Right cardiac atrium (tissue), 5 donors: ENCODE measurements around the gene WNT10A. TPM values are rescaled to one million over a fixed set of nuclear protein-coding genes. Genes with fewer than 3 reads are reported as not detected.
A peak's percentile ranks its signal among the peaks of the same experiment; 100 is the strongest.

ENCODE experiments used
- ATAC-seq, 2 donors: fragments of 200-7000 bp; cut with Tn5 transposase; one replicate each; pipeline versions ENCODE4 v1.8.0 to v1.9.1; 2020; ENCODE audit warnings: moderate library complexity in 2 of 2, mild to moderate bottlenecking in 1 of 2
- DNase-seq, 3 donors: peaks; one replicate each; pipeline ENCODE4 v3.0.0-alpha.2; 2020
- H3K27ac ChIP-seq: one replicate; pipeline ENCODE4 v1.5.1; 2013; ENCODE audit warnings: mild to moderate bottlenecking, low read length, control low read depth, moderate library complexity
- H3K27me3 ChIP-seq: one replicate; pipeline ENCODE4 v1.6.1; 2013; ENCODE audit not compliant: control insufficient read depth, insufficient read depth
- H3K4me1 ChIP-seq: one replicate; pipeline ENCODE4 v1.6.1; 2013; ENCODE audit warnings: low read length; ENCODE audit not compliant: control insufficient read depth, insufficient read depth
- H3K4me3 ChIP-seq: one replicate; pipeline ENCODE4 v1.5.1; 2013; ENCODE audit warnings: low read length, control low read depth
- H3K9me3 ChIP-seq: one replicate; pipeline ENCODE4 v1.6.1; 2013; ENCODE audit warnings: low read length; ENCODE audit not compliant: control insufficient read depth
- WGBS: extraction: QIAGEN DNeasy Blood & Tissue Kit; methylation state at CpG from one replicate; pipeline ENCODE4 v1.1.7; 2013; 5-methylcytosine and 5-hydroxymethylcytosine counted together
- intact Hi-C, 4 donors: fragments of 100-400 bp; cut with DNase I; formaldehyde crosslinking; loops; one replicate each; pipeline versions ENCODE4 v1.11.0 to v1.14.0; 2022 to 2023
- polyA plus RNA-seq: library from polyadenylated mRNA; stranded (reverse); fragments of 200-250 nt; gene quantifications from one replicate; pipeline ENCODE4 v1.2.3, GENCODE V29; 2013
- total RNA-seq, 4 donors: library from RNA; stranded (reverse); fragmentation: NEBNext Ultra II Directional; extraction: Animal tissue kit (Norgen Biotek cat#: 25700); gene quantifications; one replicate each; pipeline ENCODE4 v1.2.1, GENCODE V29; 2021
- donor health status: healthy with polysubstance abuse.
- donor health status: DM: no; HTN: yes; CAD: no.
- donor health status: DM: no; HTN: no; CAD: no.
- donor health status: DM: no; HTN: yes; CAD: no; lungs with severe emphysema.
- donor health status: DM: yes; HTN: yes; CAD: no.

WNT10A gene
- total and polyA plus RNA-seq, 5 donors = not detected

- H3K27me3 ChIP-seq = no peaks in the 10 kb centered on the region
- intact Hi-C loops = no loop called here
These were observed 2.2 kb upstream of the WNT10A start for GRCh38 chr2:218878486-218878885.

GRCh38 chr2:218878926-218879761 is 1.5 kb upstream of the WNT10A start:
- ATAC-seq = no peak
- 27% methylated on average over 16 of the region's 16 CpGs for WGBS
- no peak for DNase-seq
- Histone ChIP-seq H3K4me3 (no peak overlapping the region), H3K27ac (no peak overlapping the region), H3K27me3 (no peaks in the 10 kb centered on the region), H3K4me1 (no peaks in the 10 kb centered on the region), H3K9me3 (no peaks in the 10 kb centered on the region)
- intact Hi-C loops = no loop called here

More at GRCh38 chr2:218878486-218878885, 2.2 kb upstream of the WNT10A start:
- H3K27ac ChIP-seq = no peak overlapping the region
- ATAC-seq = no peak
- no peak overlapping the region for H3K4me3 ChIP-seq
- no peaks in the 10 kb centered on the region for H3K4me1 ChIP-seq
- H3K9me3 ChIP-seq = no peaks in the 10 kb centered on the region
- peak in 1 of 3 donors; percentile 8 for DNase-seq
- whole genome bisulfite sequencing = 46% methylated on average over 6 of the region's 6 CpGs

GRCh38 chr2:218879776-218880101 is 913 bp upstream of the WNT10A start:
- ATAC-seq (no peak), DNase-seq (no peak)
- WGBS = 9% methylated on average over 11 of the region's 11 CpGs
- H3K27ac ChIP-seq = no peak overlapping the region
- no peak overlapping the region for H3K4me3 ChIP-seq
- no peaks in the 10 kb centered on the region for H3K9me3 ChIP-seq
- H3K27me3 ChIP-seq = no peaks in the 10 kb centered on the region
- intact Hi-C loops = no loop called here
- no peaks in the 10 kb centered on the region for H3K4me1 ChIP-seq

GRCh38 chr2:218880859-218881594 is 375 bp downstream of the WNT10A start:
- H3K27ac ChIP-seq = no peak overlapping the region
- no peaks in the 10 kb centered on the region for H3K4me1 ChIP-seq
- no peaks in the 10 kb centered on the region for H3K9me3 ChIP-seq
- no peak overlapping the region for H3K4me3 ChIP-seq
- no peaks in the 10 kb centered on the region for H3K27me3 ChIP-seq
- intact Hi-C loops = no loop called here
- DNase-seq (peak in 1 of 3 donors; percentile 55), ATAC-seq (no peak)
- WGBS = 12% methylated on average over 24 of the region's 24 CpGs

GRCh38 chr2:218881744-218882460 is 1.2 kb downstream of the WNT10A start:
- Histone ChIP-seq H3K27me3 (no peaks in the 10 kb centered on the region), H3K27ac (no peak overlapping the region), H3K4me3 (no peak overlapping the region), H3K4me1 (no peaks in the 10 kb centered on the region), H3K9me3 (no peaks in the 10 kb centered on the region)
- 61% methylated on average over 13 of the region's 13 CpGs for WGBS
- ATAC-seq (no peak), DNase-seq (no peak)
- intact Hi-C loops = no loop called here

GRCh38 chr2:218882461-218882816 is 1.8 kb downstream of the WNT10A start:
- no peaks in the 10 kb centered on the region for H3K27me3 ChIP-seq
- DNase-seq (no peak), ATAC-seq (no peak)
- no peak overlapping the region for H3K27ac ChIP-seq
- WGBS = 67% methylated on average over 1 of the region's 1 CpG
- intact Hi-C loops = no loop called here
- no peak overlapping the region for H3K4me3 ChIP-seq
- no peaks in the 10 kb centered on the region for H3K9me3 ChIP-seq
- no peaks in the 10 kb centered on the region for H3K4me1 ChIP-seq

GRCh38 chr2:218882866-218883366 is 2.3 kb downstream of the WNT10A start:
- Histone ChIP-seq H3K4me1 (no peaks in the 10 kb centered on the region), H3K9me3 (no peaks in the 10 kb centered on the region), H3K27me3 (no peaks in the 10 kb centered on the region), H3K4me3 (no peak overlapping the region), H3K27ac (no peak overlapping the region)
- WGBS = 47% methylated on average over 4 of the region's 4 CpGs
- intact Hi-C loops = no loop called here
- DNase-seq (no peak), ATAC-seq (peak in 1 of 2 donors; percentile 42)

GRCh38 chr2:218883491-218884490 is 3.1 kb downstream of the WNT10A start:
- intact Hi-C loops = no loop called here
- H3K27me3 ChIP-seq = no peaks in the 10 kb centered on the region
- no peaks in the 10 kb centered on the region for H3K4me1 ChIP-seq
- DNase-seq = peak in 2 of 3 donors; percentile 76
- 7% methylated on average over 89 of the region's 89 CpGs for WGBS
- peak overlapping the region; percentile 25 for H3K4me3 ChIP-seq
- peak; percentile 44 to 52 for ATAC-seq
- no peak overlapping the region for H3K27ac ChIP-seq
- H3K9me3 ChIP-seq = no peaks in the 10 kb centered on the region

- Histone ChIP-seq H3K9me3 (no peaks in the 10 kb centered on the region), H3K27ac (no peak overlapping the region), H3K4me1 (no peaks in the 10 kb centered on the region), H3K27me3 (no peaks in the 10 kb centered on the region), H3K4me3 (no peak overlapping the region)
- no peak for ATAC-seq
- intact Hi-C loops = no loop called here
- WGBS = 85% methylated on average over 2 of the region's 2 CpGs
- DNase-seq = no peak
These were observed 3.9 kb downstream of the WNT10A start for GRCh38 chr2:218884519-218884918.
